Measurements from ENCODE around the gene THSD4.
A peak's percentile ranks its signal among the peaks of the same experiment; 100 is the strongest.

The THSD4 gene

DNA sequence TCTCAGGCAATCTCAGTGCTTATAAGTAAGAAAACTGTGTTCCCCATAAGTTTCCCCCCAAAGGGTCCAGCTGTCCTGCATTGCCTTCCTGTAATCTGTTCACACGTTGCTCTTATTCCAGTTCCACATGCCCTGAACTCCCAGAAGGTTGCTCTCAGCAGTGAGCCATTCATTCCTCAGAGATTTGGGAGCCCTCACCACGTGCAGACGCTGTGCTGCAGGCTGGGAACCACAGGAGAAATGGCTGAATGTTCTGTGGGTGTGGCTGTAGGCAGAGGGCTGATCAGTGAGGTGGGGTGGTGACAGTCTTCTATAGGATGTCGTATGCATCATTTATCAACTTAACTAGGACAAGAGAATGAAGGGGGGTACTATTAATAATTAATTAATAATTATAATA is 3.3 kb upstream of the THSD4 start:
- DNase-seq (ENCODE audit: low read depth): no peak
- H3K4me3 ChIP-seq (ENCODE audit: low read depth, low read length): no peak overlapping the region
- TF ChIP-seq, protein P1, sequence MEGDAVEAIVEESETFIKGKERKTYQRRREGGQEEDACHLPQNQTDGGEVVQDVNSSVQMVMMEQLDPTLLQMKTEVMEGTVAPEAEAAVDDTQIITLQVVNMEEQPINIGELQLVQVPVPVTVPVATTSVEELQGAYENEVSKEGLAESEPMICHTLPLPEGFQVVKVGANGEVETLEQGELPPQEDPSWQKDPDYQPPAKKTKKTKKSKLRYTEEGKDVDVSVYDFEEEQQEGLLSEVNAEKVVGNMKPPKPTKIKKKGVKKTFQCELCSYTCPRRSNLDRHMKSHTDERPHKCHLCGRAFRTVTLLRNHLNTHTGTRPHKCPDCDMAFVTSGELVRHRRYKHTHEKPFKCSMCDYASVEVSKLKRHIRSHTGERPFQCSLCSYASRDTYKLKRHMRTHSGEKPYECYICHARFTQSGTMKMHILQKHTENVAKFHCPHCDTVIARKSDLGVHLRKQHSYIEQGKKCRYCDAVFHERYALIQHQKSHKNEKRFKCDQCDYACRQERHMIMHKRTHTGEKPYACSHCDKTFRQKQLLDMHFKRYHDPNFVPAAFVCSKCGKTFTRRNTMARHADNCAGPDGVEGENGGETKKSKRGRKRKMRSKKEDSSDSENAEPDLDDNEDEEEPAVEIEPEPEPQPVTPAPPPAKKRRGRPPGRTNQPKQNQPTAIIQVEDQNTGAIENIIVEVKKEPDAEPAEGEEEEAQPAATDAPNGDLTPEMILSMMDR (IDR thresholded peaks at IDR 0.05; ENCODE audit: control insufficient read depth, extremely low read depth, insufficient read depth): no peak

DNA sequence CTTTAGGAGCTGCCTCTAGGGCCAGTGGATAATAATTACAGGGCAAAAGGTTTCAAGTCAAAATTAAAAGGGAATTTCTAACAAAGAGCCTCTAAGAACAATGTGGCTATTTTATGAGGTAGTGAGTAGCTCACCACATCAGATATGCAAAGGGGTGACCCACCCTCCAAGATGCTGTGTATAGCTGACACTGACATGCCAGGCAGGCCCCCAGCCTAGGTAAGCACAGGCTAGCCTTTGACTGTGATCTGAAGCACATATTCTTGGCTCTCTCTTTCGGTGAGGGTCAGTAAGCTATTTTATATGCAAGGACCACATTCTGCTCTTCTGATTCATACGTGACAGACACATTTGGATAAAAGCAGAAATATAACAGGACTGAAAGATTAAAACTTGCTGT is 2.8 kb upstream of the THSD4 start:
- H3K4me3 ChIP-seq (ENCODE audit: low read depth, low read length): no peak overlapping the region
- TF ChIP-seq, protein P1 (IDR thresholded peaks at IDR 0.05; ENCODE audit: control insufficient read depth, extremely low read depth, insufficient read depth): no peak
- no peak for DNase-seq (ENCODE audit: low read depth)

DNA sequence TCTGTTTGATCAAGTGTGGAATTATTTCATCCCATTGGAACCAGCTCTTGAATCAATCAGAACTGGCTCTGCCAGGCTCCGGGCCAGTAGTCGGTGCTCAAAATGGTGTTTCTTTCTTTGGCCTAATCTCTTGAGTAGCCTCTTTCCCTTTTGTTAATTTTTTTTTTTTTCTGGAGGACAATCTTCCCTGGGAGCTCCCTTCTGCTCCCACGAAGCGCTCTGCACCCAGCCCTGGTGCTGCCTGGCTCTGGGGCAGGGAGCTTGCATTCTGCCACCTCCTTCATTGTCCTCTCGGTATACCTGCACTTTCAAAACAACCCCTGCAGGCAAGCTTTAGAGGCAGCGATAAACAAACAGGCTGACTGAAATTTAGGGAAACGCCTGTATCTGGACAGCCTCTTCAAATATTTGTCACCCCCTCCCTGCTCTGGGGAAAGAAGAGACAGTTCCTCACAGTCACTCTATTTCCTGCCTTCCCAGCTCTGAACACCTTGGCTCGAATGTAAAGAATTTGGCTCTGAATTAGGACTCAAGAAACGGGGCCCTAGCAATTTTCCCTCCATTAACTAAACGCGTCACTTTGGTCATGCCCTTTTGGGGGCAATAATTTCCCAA is 1.1 kb upstream of the THSD4 start:
- TF ChIP-seq, protein P1 (IDR thresholded peaks at IDR 0.05; ENCODE audit: control insufficient read depth, extremely low read depth, insufficient read depth): no peak
- no peak for DNase-seq (ENCODE audit: low read depth)
- no peak overlapping the region for H3K4me3 ChIP-seq (ENCODE audit: low read depth, low read length)

DNA sequence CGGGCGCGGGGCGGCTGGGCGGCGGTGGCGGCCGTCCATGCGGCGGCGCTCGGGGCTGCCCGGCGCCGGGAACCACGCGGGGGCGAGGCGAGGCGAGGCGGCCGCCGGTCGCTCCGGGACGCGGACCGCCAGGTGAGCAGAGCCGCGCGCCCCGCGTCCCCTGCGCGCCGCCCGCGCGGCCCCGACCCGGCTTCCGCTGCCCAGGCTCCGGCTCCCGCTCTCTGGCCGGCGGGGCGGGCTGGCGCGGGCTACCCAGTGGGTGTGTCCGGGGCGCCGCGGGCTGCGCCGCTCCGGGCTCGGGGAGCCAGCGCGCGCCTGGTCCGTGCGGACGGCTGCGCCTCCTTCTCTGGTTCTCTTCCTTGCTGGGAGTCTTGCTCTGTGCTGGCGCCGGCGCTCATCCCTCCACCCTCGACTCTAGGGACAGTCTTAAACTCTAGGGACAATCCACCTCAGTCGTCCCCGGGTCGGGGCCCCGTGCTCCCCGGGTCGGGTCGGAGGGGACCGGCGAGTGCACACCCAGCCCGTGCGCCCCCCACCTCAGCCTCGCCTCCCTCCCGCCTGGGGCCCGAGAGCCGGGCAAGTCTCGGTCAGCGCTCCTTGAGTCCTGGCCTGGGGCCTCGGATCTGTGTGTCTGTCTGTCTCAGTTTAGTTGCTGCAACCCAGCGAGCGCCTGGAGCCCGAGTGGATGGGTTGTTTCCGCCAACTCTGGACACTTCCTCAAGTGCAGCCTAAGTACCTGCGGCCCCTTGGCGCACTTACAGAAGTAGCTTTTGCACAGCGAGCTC is 488 bp downstream of the THSD4 start:
- TF ChIP-seq, protein P1 (IDR thresholded peaks at IDR 0.05; ENCODE audit: control insufficient read depth, extremely low read depth, insufficient read depth): no peak
- peak overlapping the region; percentile 43 for H3K4me3 ChIP-seq (ENCODE audit: low read depth, low read length)
- DNase-seq (ENCODE audit: low read depth): no peak

DNA sequence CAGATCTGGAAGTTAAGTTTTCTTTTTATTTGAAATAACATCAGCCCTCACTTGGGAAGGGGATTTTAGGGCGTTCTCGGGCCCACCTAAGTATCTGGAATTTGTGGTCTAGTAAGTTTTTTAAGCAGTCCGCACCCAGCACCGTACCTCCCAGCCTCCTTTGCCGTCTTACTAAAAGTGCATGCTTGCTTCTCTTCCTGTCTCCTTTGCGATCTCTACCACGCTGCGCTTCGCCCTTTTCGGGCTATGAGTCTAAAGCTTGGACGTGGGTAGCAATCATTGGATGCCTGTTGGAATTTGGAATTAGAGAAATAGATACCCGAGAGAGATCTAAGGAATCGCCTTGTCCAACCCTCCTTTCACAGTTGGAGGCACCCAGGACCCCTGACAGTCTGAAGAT is 1.1 kb downstream of the THSD4 start:
- H3K4me3 ChIP-seq (ENCODE audit: low read depth, low read length): no peak overlapping the region
- TF ChIP-seq, protein P1 (IDR thresholded peaks at IDR 0.05; ENCODE audit: control insufficient read depth, extremely low read depth, insufficient read depth): no peak
- no peak for DNase-seq (ENCODE audit: low read depth)

DNA sequence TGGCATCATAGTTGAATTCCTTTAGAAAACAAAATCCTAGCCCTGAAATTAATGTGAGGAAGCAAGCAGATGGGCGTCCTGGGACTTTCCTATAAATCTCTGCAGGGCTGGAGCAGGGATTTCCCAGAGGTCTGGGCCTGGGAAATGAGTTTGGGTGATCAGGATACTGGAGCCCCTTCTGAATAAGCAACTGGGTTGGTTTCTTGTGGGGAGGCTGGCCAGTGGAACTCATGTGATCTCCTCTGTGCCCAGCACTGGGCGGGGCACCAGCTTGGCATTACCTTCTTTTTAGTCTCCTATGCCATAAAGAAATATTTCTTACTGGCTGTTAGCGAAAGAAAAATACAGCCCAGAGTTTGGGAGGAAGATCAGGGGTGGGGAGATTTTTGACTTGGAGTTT is 1.7 kb downstream of the THSD4 start:
- no peak for DNase-seq (ENCODE audit: low read depth)
- TF ChIP-seq, protein P1 (IDR thresholded peaks at IDR 0.05; ENCODE audit: control insufficient read depth, extremely low read depth, insufficient read depth): no peak
- no peak overlapping the region for H3K4me3 ChIP-seq (ENCODE audit: low read depth, low read length)
